ENCODE results near the gene TSPO2. TPM values are rescaled to one million over a fixed set of nuclear protein-coding genes. Genes with fewer than 3 reads are reported as not detected.

TSPO2 gene
- polyA plus RNA-seq, 3 donors, result not detected

DNA sequence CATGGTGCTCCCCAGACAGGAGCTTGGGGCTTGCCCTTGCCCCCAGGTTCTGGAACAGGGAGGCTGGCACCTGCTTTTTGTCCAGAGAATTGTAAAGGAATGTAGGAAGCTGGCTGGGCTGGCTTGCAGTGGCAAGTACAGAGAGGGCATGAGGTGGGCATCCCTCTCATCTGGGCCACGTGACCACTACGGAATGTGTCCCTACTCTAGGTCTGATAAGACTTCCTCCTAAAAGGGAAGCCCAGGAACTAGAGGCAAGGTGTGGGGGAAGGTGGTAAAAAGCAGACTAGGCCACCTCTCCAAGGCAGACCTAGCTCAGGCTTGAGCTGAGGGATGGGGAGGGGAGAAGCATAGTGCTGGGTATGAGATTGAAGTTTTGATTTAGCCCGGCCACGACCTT lies 42.0 kb upstream of the TSPO2 start:
- DNase-seq, result no peak
- no peaks in the 10 kb centered on the region for H3K9me3 Mint-ChIP-seq
- TF ChIP-seq, protein P1, sequence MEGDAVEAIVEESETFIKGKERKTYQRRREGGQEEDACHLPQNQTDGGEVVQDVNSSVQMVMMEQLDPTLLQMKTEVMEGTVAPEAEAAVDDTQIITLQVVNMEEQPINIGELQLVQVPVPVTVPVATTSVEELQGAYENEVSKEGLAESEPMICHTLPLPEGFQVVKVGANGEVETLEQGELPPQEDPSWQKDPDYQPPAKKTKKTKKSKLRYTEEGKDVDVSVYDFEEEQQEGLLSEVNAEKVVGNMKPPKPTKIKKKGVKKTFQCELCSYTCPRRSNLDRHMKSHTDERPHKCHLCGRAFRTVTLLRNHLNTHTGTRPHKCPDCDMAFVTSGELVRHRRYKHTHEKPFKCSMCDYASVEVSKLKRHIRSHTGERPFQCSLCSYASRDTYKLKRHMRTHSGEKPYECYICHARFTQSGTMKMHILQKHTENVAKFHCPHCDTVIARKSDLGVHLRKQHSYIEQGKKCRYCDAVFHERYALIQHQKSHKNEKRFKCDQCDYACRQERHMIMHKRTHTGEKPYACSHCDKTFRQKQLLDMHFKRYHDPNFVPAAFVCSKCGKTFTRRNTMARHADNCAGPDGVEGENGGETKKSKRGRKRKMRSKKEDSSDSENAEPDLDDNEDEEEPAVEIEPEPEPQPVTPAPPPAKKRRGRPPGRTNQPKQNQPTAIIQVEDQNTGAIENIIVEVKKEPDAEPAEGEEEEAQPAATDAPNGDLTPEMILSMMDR (IDR thresholded peaks at IDR 0.05), result no peak
- Histone ChIP-seq H3K27me3 (ENCODE audit: control insufficient read depth in 2 of 2, insufficient read depth in 2 of 2, low read length in 2 of 2) (no peaks in the 10 kb centered on the region), H4K20me1 (ENCODE audit: insufficient read depth, low read length) (no peaks in the 10 kb centered on the region), H3K4me1 (ENCODE audit: control insufficient read depth in 1 of 2, insufficient read depth in 2 of 2, low read length in 2 of 2) (no peaks in the 10 kb centered on the region), H3K4me3 (replicated peaks in 1 of 3; ENCODE audit: low read depth in 2 of 3, low read length in 3 of 3) (no peak overlapping the region), H2AFZ (ENCODE audit: insufficient read depth, low read depth, low read length, poor library complexity, severe bottlenecking) (no peak overlapping the region), H3K79me2 (ENCODE audit: insufficient read depth, low read length) (no peaks in the 10 kb centered on the region), H3K9me3 (replicated peaks in 1 of 2; ENCODE audit: control insufficient read depth in 1 of 2, insufficient read depth in 1 of 2, low read length in 2 of 2) (no peaks in the 10 kb centered on the region), H3K9ac (ENCODE audit: insufficient read depth, low read length, poor library complexity, severe bottlenecking) (no peak overlapping the region), H3K4me2 (replicated peaks; ENCODE audit: extremely low read depth, low read length, poor library complexity, severe bottlenecking) (no peak overlapping the region), H3K27ac (ENCODE audit: low read depth in 1 of 2, low read length in 2 of 2) (no peak overlapping the region), H3K36me3 (replicated peaks in 1 of 2; ENCODE audit: control insufficient read depth in 1 of 2, insufficient read depth in 2 of 2, low read length in 2 of 2) (no peaks in the 10 kb centered on the region)
- WGBS (ENCODE audit: insufficient coverage), result 80% methylated on average over 2 of the region's 4 CpGs
- no peak overlapping the region for H3K4me3 Mint-ChIP-seq
- no peaks in the 10 kb centered on the region for H3K36me3 Mint-ChIP-seq
- no peaks in the 10 kb centered on the region for H3K4me1 Mint-ChIP-seq
- no peak overlapping the region for H3K27ac Mint-ChIP-seq
- intact Hi-C loops (cut with micrococcal nuclease), result no loop called here
- H3K27me3 Mint-ChIP-seq (ENCODE audit: low read depth in 3 of 3), result peaks cover 6 to 20% (median 12%) of the 10 kb centered on the region in 3 donors

- 73% methylated on average over 2 of the region's 3 CpGs for WGBS (ENCODE audit: insufficient coverage)
- no peak overlapping the region for H3K4me3 ChIP-seq (replicated peaks in 1 of 3; ENCODE audit: low read depth in 2 of 3, low read length in 3 of 3)
- DNase-seq, result no peak
- TF ChIP-seq, protein P1 (IDR thresholded peaks at IDR 0.05), result no peak
- no peak overlapping the region for H3K27ac Mint-ChIP-seq
- no peak overlapping the region for H2AFZ ChIP-seq (ENCODE audit: insufficient read depth, low read depth, low read length, poor library complexity, severe bottlenecking)
- H3K4me2 ChIP-seq (replicated peaks; ENCODE audit: extremely low read depth, low read length, poor library complexity, severe bottlenecking), result no peak overlapping the region
- H3K9me3 ChIP-seq (replicated peaks in 1 of 2; ENCODE audit: control insufficient read depth in 1 of 2, insufficient read depth in 1 of 2, low read length in 2 of 2), result no peaks in the 10 kb centered on the region
- no peaks in the 10 kb centered on the region for H3K4me1 ChIP-seq (ENCODE audit: control insufficient read depth in 1 of 2, insufficient read depth in 2 of 2, low read length in 2 of 2)
- no peaks in the 10 kb centered on the region for H3K79me2 ChIP-seq (ENCODE audit: insufficient read depth, low read length)
- H3K4me3 Mint-ChIP-seq, result no peak overlapping the region
- no peaks in the 10 kb centered on the region for H3K4me1 Mint-ChIP-seq
- no peaks in the 10 kb centered on the region for H3K9me3 Mint-ChIP-seq
- H3K27ac ChIP-seq (ENCODE audit: low read depth in 1 of 2, low read length in 2 of 2), result no peak overlapping the region
- H3K9ac ChIP-seq (ENCODE audit: insufficient read depth, low read length, poor library complexity, severe bottlenecking), result no peak overlapping the region
- H3K27me3 Mint-ChIP-seq (ENCODE audit: low read depth in 3 of 3), result peaks cover 6 to 16% (median 8%) of the 10 kb centered on the region in 3 donors
- intact Hi-C loops (cut with micrococcal nuclease), result no loop called here
- H4K20me1 ChIP-seq (ENCODE audit: insufficient read depth, low read length), result no peaks in the 10 kb centered on the region
- H3K36me3 ChIP-seq (replicated peaks in 1 of 2; ENCODE audit: control insufficient read depth in 1 of 2, insufficient read depth in 2 of 2, low read length in 2 of 2), result no peaks in the 10 kb centered on the region
- H3K36me3 Mint-ChIP-seq, result no peaks in the 10 kb centered on the region
- H3K27me3 ChIP-seq (ENCODE audit: control insufficient read depth in 2 of 2, insufficient read depth in 2 of 2, low read length in 2 of 2), result no peaks in the 10 kb centered on the region
Observed at GRCh38 chr6:41002168-41002567, 40.1 kb upstream of the TSPO2 start.
